Mucosa of rectum (tissue), 2 donors: ENCODE data around the gene COLEC12.

Source experiments
- H3K27ac ChIP-seq, 2 donors: one replicate each; pipeline ENCODE4 v1.7.0; 2013; ENCODE audit warnings: inconsistent platforms in 2 of 2, low read depth in 2 of 2, low read length in 2 of 2
- H3K27me3 ChIP-seq, 2 donors: one replicate each; pipeline ENCODE4 v1.7.0; 2013; ENCODE audit warnings: low read length in 2 of 2; ENCODE audit not compliant: control insufficient read depth in 2 of 2, insufficient read depth in 2 of 2
- H3K36me3 ChIP-seq, 2 donors: one replicate each; pipeline ENCODE4 v1.7.0; 2013; ENCODE audit warnings: low read length in 2 of 2; ENCODE audit not compliant: control insufficient read depth in 2 of 2, insufficient read depth in 2 of 2
- H3K4me1 ChIP-seq, 2 donors: one replicate each; pipeline ENCODE4 v1.7.0; 2013; ENCODE audit warnings: low read length in 2 of 2, mild to moderate bottlenecking in 1 of 2; ENCODE audit not compliant: control insufficient read depth in 2 of 2, insufficient read depth in 2 of 2
- H3K4me3 ChIP-seq, 2 donors: one replicate each; pipeline ENCODE4 v1.7.0; 2013; ENCODE audit warnings: low read length in 2 of 2
- H3K9ac ChIP-seq, 2 donors: one replicate each; pipeline ENCODE4 v1.7.0; 2013; ENCODE audit warnings: low read length in 2 of 2, low read depth in 1 of 2, mild to moderate bottlenecking in 1 of 2
- H3K9me3 ChIP-seq, 2 donors: one replicate each; pipeline ENCODE4 v1.7.0; 2013; ENCODE audit warnings: low read length in 2 of 2; ENCODE audit not compliant: control insufficient read depth in 2 of 2
- donor health status: healthy.
- donor health status: Normal muscosa, but diverticular disease.

COLEC12 gene

GRCh38 chr18:364256-364826 is 136.2 kb downstream of the COLEC12 start:
- Histone ChIP-seq H3K4me3 (no peak overlapping the region), H3K9ac (no peak overlapping the region), H3K27me3 (no peaks in the 10 kb centered on the region), H3K36me3 (no peaks in the 10 kb centered on the region), H3K4me1 (peaks cover 0 to 6% of the 10 kb centered on the region in 2 donors), H3K27ac (no peak overlapping the region), H3K9me3 (no peaks in the 10 kb centered on the region)

DNA sequence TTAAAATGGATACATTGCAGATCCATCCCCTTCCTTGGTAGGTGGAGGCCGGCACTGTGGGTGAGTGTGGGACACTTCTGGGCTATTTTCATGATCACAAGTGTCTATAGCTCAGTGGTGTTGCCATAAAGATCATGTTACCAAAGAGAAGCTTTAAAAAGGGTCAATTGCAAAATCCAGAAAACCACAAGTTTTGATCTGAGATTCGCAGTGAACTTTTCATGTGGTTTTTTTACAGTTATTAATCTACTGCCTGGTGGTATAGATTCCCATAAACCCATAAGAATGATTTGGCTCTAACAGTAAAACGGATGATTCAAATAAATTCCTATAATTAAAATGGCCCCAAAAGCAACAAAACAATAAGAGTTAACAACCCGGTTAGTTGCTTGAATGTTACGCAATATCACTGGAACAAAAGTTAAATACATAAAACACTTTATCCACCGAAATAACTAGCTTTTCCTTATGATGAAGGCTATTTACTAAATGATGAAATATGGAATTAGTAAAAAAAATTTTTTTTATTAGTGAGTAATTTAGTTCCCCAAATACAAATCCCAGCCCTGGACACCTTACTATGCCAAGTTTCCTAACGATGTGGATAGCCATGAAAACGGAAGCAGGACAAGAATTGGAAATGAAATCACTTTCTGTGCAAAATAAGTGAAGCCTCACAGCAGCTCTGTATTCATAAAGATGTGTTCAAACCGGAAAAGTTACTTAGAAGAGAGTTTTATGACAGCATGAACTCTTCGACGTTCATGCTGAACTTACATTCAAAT is 137.0 kb downstream of the COLEC12 start:
- Histone ChIP-seq H3K9ac (no peak overlapping the region), H3K36me3 (no peaks in the 10 kb centered on the region), H3K27me3 (no peaks in the 10 kb centered on the region), H3K4me3 (no peak overlapping the region), H3K9me3 (no peaks in the 10 kb centered on the region), H3K27ac (no peak overlapping the region), H3K4me1 (peaks cover 0 to 6% of the 10 kb centered on the region in 2 donors)

- no peak overlapping the region for H3K27ac ChIP-seq
- H3K9ac ChIP-seq = no peak overlapping the region
- H3K9me3 ChIP-seq = no peaks in the 10 kb centered on the region
- H3K27me3 ChIP-seq = no peaks in the 10 kb centered on the region
- H3K4me3 ChIP-seq = no peak overlapping the region
- H3K36me3 ChIP-seq = no peaks in the 10 kb centered on the region
- peaks cover 0 to 6% of the 10 kb centered on the region in 2 donors for H3K4me1 ChIP-seq
These were observed 137.9 kb downstream of the COLEC12 start for GRCh38 chr18:362311-363290.

- H3K9ac ChIP-seq = no peak overlapping the region
- no peak overlapping the region for H3K27ac ChIP-seq
These were observed 138.6 kb downstream of the COLEC12 start for GRCh38 chr18:361941-362310.

GRCh38 chr18:361100-361732 is 139.3 kb downstream of the COLEC12 start:
- Histone ChIP-seq H3K9ac (no peak overlapping the region), H3K9me3 (no peaks in the 10 kb centered on the region), H3K4me1 (peaks cover 0 to 6% of the 10 kb centered on the region in 2 donors), H3K27me3 (no peaks in the 10 kb centered on the region), H3K36me3 (no peaks in the 10 kb centered on the region), H3K4me3 (no peak overlapping the region), H3K27ac (no peak overlapping the region)

More at GRCh38 chr18:361941-362310, 138.6 kb downstream of the COLEC12 start:
- Histone ChIP-seq H3K9me3 (no peaks in the 10 kb centered on the region), H3K36me3 (no peaks in the 10 kb centered on the region), H3K4me1 (peaks cover 0 to 6% of the 10 kb centered on the region in 2 donors), H3K27me3 (no peaks in the 10 kb centered on the region), H3K4me3 (no peak overlapping the region)

DNA sequence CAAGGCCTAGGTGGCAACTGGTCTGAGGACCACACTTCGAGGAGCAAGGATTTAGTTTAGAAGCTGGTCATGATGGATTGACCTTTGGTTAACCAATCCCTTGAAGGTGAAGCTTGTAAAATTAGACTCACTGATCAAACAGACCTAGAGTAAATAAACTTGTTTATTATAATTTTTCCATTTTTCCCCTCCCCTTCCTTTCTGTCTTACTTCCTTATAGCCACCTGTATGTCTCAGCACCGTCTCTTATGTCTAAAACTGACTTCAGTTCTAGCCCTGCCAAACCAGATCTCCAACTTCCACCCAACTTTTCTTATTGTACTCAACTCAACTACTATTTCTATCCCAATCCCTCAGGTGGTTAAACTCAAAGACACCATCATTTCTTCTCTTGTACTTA is 139.8 kb downstream of the COLEC12 start:
- Histone ChIP-seq H3K9me3 (no peaks in the 10 kb centered on the region), H3K4me3 (no peak overlapping the region), H3K27me3 (no peaks in the 10 kb centered on the region), H3K27ac (no peak overlapping the region), H3K9ac (no peak overlapping the region), H3K4me1 (peaks cover 0 to 6% of the 10 kb centered on the region in 2 donors), H3K36me3 (no peaks in the 10 kb centered on the region)

DNA sequence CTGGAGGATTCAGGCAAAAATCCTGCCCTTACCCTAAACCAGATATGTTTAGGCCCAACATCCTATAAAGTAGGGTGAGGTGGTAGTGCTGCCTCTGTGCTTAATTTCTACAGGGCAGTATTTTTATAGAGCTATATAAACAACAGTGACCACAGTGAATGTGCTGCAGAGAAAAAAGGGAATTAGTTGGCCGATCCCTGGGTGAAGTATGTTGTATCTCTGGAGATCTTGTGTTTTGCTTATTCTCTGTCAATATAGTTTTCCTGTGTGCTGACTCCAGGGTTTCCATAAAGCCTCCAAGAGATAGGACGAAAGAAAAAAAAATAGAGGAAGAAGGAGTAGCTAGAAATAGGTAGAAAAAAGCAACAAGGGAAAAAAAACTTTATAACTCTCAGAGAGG is 143.7 kb downstream of the COLEC12 start:
- H3K36me3 ChIP-seq = no peaks in the 10 kb centered on the region
- no peaks in the 10 kb centered on the region for H3K27me3 ChIP-seq
- peaks cover 0 to 4% of the 10 kb centered on the region in 2 donors for H3K4me1 ChIP-seq
- no peaks in the 10 kb centered on the region for H3K9me3 ChIP-seq
- H3K9ac ChIP-seq = no peak overlapping the region
- no peak overlapping the region for H3K27ac ChIP-seq
- no peak overlapping the region for H3K4me3 ChIP-seq

DNA sequence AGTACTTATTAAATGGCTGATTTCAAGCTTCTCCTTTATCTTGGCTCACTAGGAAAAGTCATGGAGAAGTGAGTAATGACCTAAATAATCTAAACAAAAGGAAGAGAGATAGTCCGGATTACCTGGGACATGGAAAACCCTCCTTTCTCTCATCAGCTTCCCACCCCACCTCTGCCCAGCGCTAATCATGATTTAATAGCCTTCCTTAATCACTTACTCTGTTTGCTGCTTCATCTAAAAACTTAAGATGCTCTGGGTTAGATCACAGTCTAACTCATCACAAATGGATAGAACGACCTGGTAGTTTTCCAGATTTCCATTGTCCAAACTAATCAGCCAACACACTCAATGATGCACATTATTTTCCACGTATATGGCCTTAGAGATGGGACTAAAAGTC is 144.8 kb downstream of the COLEC12 start:
- Histone ChIP-seq H3K27ac (no peak overlapping the region), H3K4me1 (no peaks in the 10 kb centered on the region)

GRCh38 chr18:354471-354870 is 146.0 kb downstream of the COLEC12 start:
- H3K27me3 ChIP-seq = no peaks in the 10 kb centered on the region
- no peak overlapping the region for H3K4me3 ChIP-seq
- no peak overlapping the region for H3K9ac ChIP-seq
- H3K9me3 ChIP-seq = no peaks in the 10 kb centered on the region
- no peaks in the 10 kb centered on the region for H3K4me1 ChIP-seq
- no peak overlapping the region for H3K27ac ChIP-seq
- no peaks in the 10 kb centered on the region for H3K36me3 ChIP-seq

More for the DNA sequence above, 144.8 kb downstream of the COLEC12 start:
- H3K9me3 ChIP-seq = no peaks in the 10 kb centered on the region
- H3K36me3 ChIP-seq = no peaks in the 10 kb centered on the region
- no peaks in the 10 kb centered on the region for H3K27me3 ChIP-seq
- no peak overlapping the region for H3K4me3 ChIP-seq
- H3K9ac ChIP-seq = no peak overlapping the region
